Upper lobe of right lung (tissue), 1 donor: ENCODE data around the gene NFKBIZ. TPM values are rescaled to one million over a fixed set of nuclear protein-coding genes. Genes with fewer than 3 reads are reported as not detected.
A peak's percentile ranks its signal among the peaks of the same experiment; 100 is the strongest.

ENCODE experiments used
- ATAC-seq: fragments of 200-7000 bp; cut with Tn5 transposase; one replicate; pipeline ENCODE4 v1.9.1; 2020; ENCODE audit warnings: mild to moderate bottlenecking, moderate library complexity
- DNase-seq: peaks from one replicate; pipeline ENCODE4 v3.0.0-alpha.2; 2020
- H3K27ac ChIP-seq: fragments of 200-600 bp; one replicate; pipeline ENCODE4 v1.8.0; 2022
- H3K27me3 ChIP-seq: fragments of 200-600 bp; one replicate; pipeline ENCODE4 v1.8.0; 2022; ENCODE audit warnings: mild to moderate bottlenecking
- H3K36me3 ChIP-seq: fragments of 200-600 bp; one replicate; pipeline ENCODE4 v1.8.0; 2022
- H3K4me1 ChIP-seq: fragments of 200-600 bp; one replicate; pipeline ENCODE4 v1.8.0; 2022
- H3K4me3 ChIP-seq: fragments of 200-600 bp; one replicate; pipeline ENCODE4 v1.8.0; 2022; ENCODE audit warnings: mild to moderate bottlenecking
- H3K9me3 ChIP-seq: fragments of 200-600 bp; one replicate; pipeline ENCODE4 v1.8.0; 2022
- CTCF ChIP-seq: fragments of 200-600 bp; IDR thresholded peaks from one replicate; pipeline ENCODE4 v1.8.0; 2022; ENCODE audit warnings: antibody characterized with exemption
- intact Hi-C: fragments of 100-400 bp; cut with DNase I; formaldehyde crosslinking; loops from one replicate; pipeline ENCODE4 v1.11.0; 2022
- total RNA-seq: library from RNA; stranded (reverse); fragmentation: NEBNext Ultra II Directional; extraction: Animal tissue kit (Norgen Biotek cat#: 25700); gene quantifications from one replicate; pipeline ENCODE4 v1.2.1, GENCODE V29; 2021
- donor health status: DM: no; HTN: yes; CAD: no; lungs with severe emphysema.

Gene NFKBIZ
- total RNA-seq, 1 donor from 2014 or later = 87.7 TPM

- ATAC-seq (peak; percentile 65), DNase-seq (no peak)
- TF ChIP-seq CTCF = peak; percentile 11
- H3K36me3 ChIP-seq = peaks cover 6% of the 10 kb centered on the region
- H3K4me1 ChIP-seq = peaks cover 12% of the 10 kb centered on the region
- no peak overlapping the region for H3K4me3 ChIP-seq
- H3K27ac ChIP-seq = no peak overlapping the region
- no peaks in the 10 kb centered on the region for H3K9me3 ChIP-seq
- H3K27me3 ChIP-seq = no peaks in the 10 kb centered on the region
- intact Hi-C loops = no loop called here
Measured at GRCh38 chr3:101865751-101866509, 16.6 kb downstream of the NFKBIZ start.

DNA sequence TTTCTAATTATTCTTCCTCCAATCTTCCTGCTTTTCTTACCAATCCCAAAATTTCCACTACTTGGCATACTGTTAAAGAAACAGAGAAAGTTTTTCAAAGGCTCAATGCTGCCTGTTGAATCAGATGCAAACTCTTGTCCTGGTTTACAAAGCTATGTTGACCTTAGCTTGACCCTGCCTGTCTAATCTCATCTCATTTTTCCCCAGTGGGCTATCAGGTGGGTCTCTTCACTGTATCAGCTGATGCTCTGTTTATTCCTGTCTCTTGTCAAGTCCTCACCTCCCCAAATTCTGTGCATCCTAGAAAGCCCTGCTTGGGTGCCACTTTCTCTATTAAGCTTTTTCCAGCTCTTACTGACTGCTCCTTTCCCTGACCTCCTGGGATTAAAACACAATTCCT lies 18.2 kb downstream of the NFKBIZ start:
- ATAC-seq = no peak
- no peak overlapping the region for H3K27ac ChIP-seq
- no peak overlapping the region for H3K4me3 ChIP-seq
- no peaks in the 10 kb centered on the region for H3K27me3 ChIP-seq
- intact Hi-C loops = no loop called here
- TF ChIP-seq CTCF = no peak
- no peaks in the 10 kb centered on the region for H3K9me3 ChIP-seq
- no peak for DNase-seq
- H3K4me1 ChIP-seq = peaks cover 12% of the 10 kb centered on the region
- no peaks in the 10 kb centered on the region for H3K36me3 ChIP-seq

DNA sequence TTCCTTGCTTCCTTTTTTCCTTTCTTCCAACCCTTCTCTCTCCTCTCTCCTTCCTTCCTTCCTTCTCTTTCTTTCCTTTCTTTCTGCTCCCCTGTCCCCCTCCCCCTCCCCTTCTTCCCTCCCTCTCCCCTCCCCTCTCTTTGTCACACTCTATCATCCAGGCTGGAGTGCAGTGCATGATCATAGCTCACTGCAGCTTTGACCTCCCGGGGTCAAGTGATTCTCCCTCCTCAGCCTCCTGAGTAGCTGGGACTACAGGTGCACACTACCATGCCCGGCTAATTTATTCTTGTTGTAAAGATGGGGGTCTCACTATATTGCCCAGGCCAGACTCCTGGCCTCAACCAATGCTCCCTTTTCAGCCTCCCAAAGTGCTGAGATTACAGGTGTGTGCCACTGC lies 18.7 kb downstream of the NFKBIZ start:
- intact Hi-C loops = no loop called here
- Histone ChIP-seq H3K9me3 (no peaks in the 10 kb centered on the region), H3K27ac (no peak overlapping the region), H3K4me3 (no peak overlapping the region), H3K36me3 (no peaks in the 10 kb centered on the region), H3K27me3 (no peaks in the 10 kb centered on the region), H3K4me1 (peaks cover 12% of the 10 kb centered on the region)
- TF ChIP-seq CTCF = no peak
- ATAC-seq (no peak), DNase-seq (no peak)

DNA sequence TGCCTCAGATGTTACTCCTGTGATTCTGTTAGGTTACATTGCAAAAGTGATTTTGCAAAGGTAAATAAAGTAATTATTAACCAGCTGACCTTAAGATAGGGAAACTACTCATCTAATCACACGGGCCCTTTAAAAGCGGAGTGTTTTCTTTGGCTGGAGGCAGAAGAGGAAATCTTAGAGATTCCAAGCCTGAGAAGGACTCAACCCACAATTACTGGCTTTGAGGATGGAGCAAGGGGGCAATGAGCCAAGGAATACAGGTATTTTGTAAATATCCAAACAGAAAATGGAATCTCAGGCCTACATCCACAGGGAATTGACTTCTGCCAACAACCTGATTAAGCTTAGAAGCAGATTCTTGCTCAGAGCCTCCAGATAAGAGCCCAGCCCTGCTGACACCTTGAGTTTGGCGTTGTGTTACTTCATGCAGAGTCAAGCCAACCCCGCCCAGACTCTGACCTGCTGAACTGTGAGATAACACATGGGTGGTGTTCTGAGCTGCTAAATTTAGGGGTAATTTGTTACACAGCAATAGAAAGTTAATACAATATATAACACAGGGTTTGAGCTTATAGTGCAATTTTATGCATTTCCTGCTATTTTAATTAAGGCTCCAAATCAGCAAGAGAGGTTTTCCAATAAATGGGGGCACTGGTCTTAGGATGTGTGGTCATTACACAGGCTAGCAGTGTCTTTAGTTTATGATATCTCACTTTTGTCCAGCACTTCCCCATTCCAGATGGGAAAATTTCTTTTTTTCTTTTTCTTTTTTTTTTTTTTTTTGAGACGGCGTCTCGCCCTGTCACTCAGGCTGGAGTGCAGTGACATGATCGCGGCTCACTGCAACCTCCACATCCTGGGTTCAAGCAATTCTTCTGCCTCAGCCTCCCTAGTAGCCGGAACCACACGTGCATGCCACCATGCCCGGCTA lies 19.5 kb downstream of the NFKBIZ start:
- H3K4me3 ChIP-seq = no peak overlapping the region
- intact Hi-C loops = no loop called here
- H3K27ac ChIP-seq = no peak overlapping the region
- no peaks in the 10 kb centered on the region for H3K9me3 ChIP-seq
- ATAC-seq (peak; percentile 83), DNase-seq (no peak)
- peaks cover 12% of the 10 kb centered on the region for H3K4me1 ChIP-seq
- no peaks in the 10 kb centered on the region for H3K27me3 ChIP-seq
- H3K36me3 ChIP-seq = no peaks in the 10 kb centered on the region
- no peak for TF ChIP-seq CTCF

- H3K4me3 ChIP-seq = no peak overlapping the region
- TF ChIP-seq CTCF = no peak
Measured at GRCh38 chr3:101870138-101870537, 20.8 kb downstream of the NFKBIZ start.

More at GRCh38 chr3:101870138-101870537, 20.8 kb downstream of the NFKBIZ start:
- Histone ChIP-seq H3K36me3 (no peaks in the 10 kb centered on the region), H3K9me3 (no peaks in the 10 kb centered on the region), H3K27ac (no peak overlapping the region), H3K4me1 (peaks cover 12% of the 10 kb centered on the region), H3K27me3 (no peaks in the 10 kb centered on the region)
- intact Hi-C loops = no loop called here
- no peak for ATAC-seq
- DNase-seq = no peak
